HFFc6 (cell line): ENCODE measurements around the gene FAM13A. TPM values are rescaled to one million over a fixed set of nuclear protein-coding genes. Genes with fewer than 3 reads are reported as not detected.

Experiments
- DNase-seq: peaks from one replicate; pipeline ENCODE4 v3.0.0-alpha.2; 2018
- H3K27ac Mint-ChIP-seq: 2 replicates; pipeline ENCODE4 v1.8.0; 2020; ENCODE audit warnings: mild to moderate bottlenecking, mixed read lengths
- H3K27me3 Mint-ChIP-seq: 2 replicates; pipeline ENCODE4 v1.8.0; 2021; ENCODE audit warnings: mild to moderate bottlenecking, moderate library complexity, mixed read lengths; ENCODE audit not compliant: insufficient read depth
- H3K36me3 Mint-ChIP-seq: 2 replicates; pipeline ENCODE4 v1.8.0; 2021; ENCODE audit warnings: low read depth, mixed read lengths
- H3K4me1 Mint-ChIP-seq: 2 replicates; pipeline ENCODE4 v1.8.0; 2020; ENCODE audit warnings: low read depth, mixed read lengths
- H3K4me3 Mint-ChIP-seq: 2 replicates; pipeline ENCODE4 v1.8.0; 2020; ENCODE audit warnings: mild to moderate bottlenecking, moderate library complexity, mixed read lengths
- H3K9me3 Mint-ChIP-seq: 2 replicates; pipeline ENCODE4 v1.8.0; 2020; ENCODE audit warnings: mild to moderate bottlenecking, mixed read lengths
- CTCF ChIP-seq: fragments of 200-600 bp; sonication (generic); IDR thresholded peaks from 2 replicates; pipeline ENCODE4 v1.5.0; 2021; ENCODE audit warnings: antibody characterized with exemption, mild to moderate bottlenecking
- total RNA-seq, 6 experiments: library from RNA; stranded (reverse); fragmentation: NEBNext Ultra II Directional; extraction: Animal tissue kit (Norgen Biotek cat#: 25700); gene quantifications; 2 replicates in 1 of 6; 3 replicates in 5 of 6; pipeline ENCODE4 v1.2.3, GENCODE V29; 2021

Gene FAM13A
- total RNA-seq, 6 experiments from 2014 or later, result 8.0 to 11.2 (median 9.7) TPM

GRCh38 chr4:88881227-88881569, 175.8 kb downstream of the FAM13A start:
- Mint-ChIP-seq H3K27me3 (no peaks in the 10 kb centered on the region; the same call in 1 of the 2 replicates), H3K9me3 (no peaks in the 10 kb centered on the region), H3K4me1 (no peaks in the 10 kb centered on the region), H3K36me3 (no peaks in the 10 kb centered on the region), H3K27ac (no peak overlapping the region), H3K4me3 (no peak overlapping the region)
- TF ChIP-seq CTCF, result no peak
- no peak for DNase-seq

GRCh38 chr4:88880501-88881226, 176.3 kb downstream of the FAM13A start:
- H3K27me3 Mint-ChIP-seq, result no peaks in the 10 kb centered on the region; the same call in 1 of the 2 replicates
- H3K36me3 Mint-ChIP-seq, result no peaks in the 10 kb centered on the region
- TF ChIP-seq CTCF, result no peak
- DNase-seq, result no peak
- H3K4me3 Mint-ChIP-seq, result no peak overlapping the region
- no peak overlapping the region for H3K27ac Mint-ChIP-seq
- no peaks in the 10 kb centered on the region for H3K9me3 Mint-ChIP-seq
- no peaks in the 10 kb centered on the region for H3K4me1 Mint-ChIP-seq

GRCh38 chr4:88879991-88880390, 177.0 kb downstream of the FAM13A start:
- Mint-ChIP-seq H3K27ac (no peak overlapping the region), H3K27me3 (no peaks in the 10 kb centered on the region; the same call in 1 of the 2 replicates), H3K4me3 (no peak overlapping the region), H3K9me3 (no peaks in the 10 kb centered on the region), H3K36me3 (no peaks in the 10 kb centered on the region), H3K4me1 (no peaks in the 10 kb centered on the region)
- no peak for TF ChIP-seq CTCF
- DNase-seq, result no peak

- Mint-ChIP-seq H3K9me3 (no peaks in the 10 kb centered on the region; the same call in none of the 2 replicates), H3K36me3 (no peaks in the 10 kb centered on the region), H3K27me3 (no peaks in the 10 kb centered on the region; the same call in 1 of the 2 replicates), H3K4me1 (no peaks in the 10 kb centered on the region), H3K27ac (no peak overlapping the region), H3K4me3 (no peak overlapping the region)
- no peak for TF ChIP-seq CTCF
- no peak for DNase-seq
Observed at GRCh38 chr4:88878642-88879041, 178.3 kb downstream of the FAM13A start.

GRCh38 chr4:88870428-88870827, 186.6 kb downstream of the FAM13A start:
- Mint-ChIP-seq H3K27me3 (no peaks in the 10 kb centered on the region), H3K4me1 (peaks cover 27% of the 10 kb centered on the region), H3K4me3 (no peak overlapping the region), H3K9me3 (no peaks in the 10 kb centered on the region; the same call in none of the 2 replicates), H3K27ac (no peak overlapping the region), H3K36me3 (peaks cover 6% of the 10 kb centered on the region; the same call in 1 of the 2 replicates)
- TF ChIP-seq CTCF, result no peak
- no peak for DNase-seq
